G401.6 (cell line): ENCODE measurements around the gene GPR142.

ENCODE experiments used
- FAIRE-seq: peaks from 2 replicates; lab custom pipeline; 2012; peaks lifted over from hg19 to GRCh38; lab: Jason Lieb, UNC

GPR142 gene

GRCh38 chr17:74369665-74370490 lies 2.6 kb downstream of the GPR142 start:
- no peak for FAIRE-seq

GRCh38 chr17:74371653-74372147 lies 4.4 kb downstream of the GPR142 start:
- no peak for FAIRE-seq

GRCh38 chr17:74372426-74372825 lies 5.1 kb downstream of the GPR142 start:
- FAIRE-seq: no peak

GRCh38 chr17:74373838-74374606 lies 6.7 kb downstream of the GPR142 start:
- no peak for FAIRE-seq

GRCh38 chr17:74374858-74375257 lies 7.6 kb downstream of the GPR142 start:
- FAIRE-seq: no peak

GRCh38 chr17:74379495-74380085 lies 12.3 kb downstream of the GPR142 start:
- FAIRE-seq: no peak

- FAIRE-seq: no peak
Measured at GRCh38 chr17:74380086-74380958, 13.0 kb downstream of the GPR142 start.

GRCh38 chr17:74380959-74381808 lies 13.9 kb downstream of the GPR142 start:
- FAIRE-seq: no peak

GRCh38 chr17:74383141-74383540 lies 15.8 kb downstream of the GPR142 start:
- no peak for FAIRE-seq

GRCh38 chr17:74385201-74385600 lies 17.9 kb downstream of the GPR142 start:
- FAIRE-seq: no peak

- FAIRE-seq: no peak
Measured at GRCh38 chr17:74386386-74386785, 19.1 kb downstream of the GPR142 start.

GRCh38 chr17:74387365-74388218 lies 20.3 kb downstream of the GPR142 start:
- FAIRE-seq: no peak

- FAIRE-seq: no peak
Measured at GRCh38 chr17:74389084-74389753, 21.9 kb downstream of the GPR142 start.

- FAIRE-seq: no peak
Measured at GRCh38 chr17:74389937-74390679, 22.8 kb downstream of the GPR142 start.

GRCh38 chr17:74390680-74391653 lies 23.7 kb downstream of the GPR142 start:
- no peak for FAIRE-seq

GRCh38 chr17:74391771-74392170 lies 24.5 kb downstream of the GPR142 start:
- FAIRE-seq: no peak

GRCh38 chr17:74392848-74393247 lies 25.5 kb downstream of the GPR142 start:
- no peak for FAIRE-seq
